ENCODE data around the gene OSBPL5. TPM values are rescaled to one million over a fixed set of nuclear protein-coding genes. Genes with fewer than 3 reads are reported as not detected.
"Not testable (repeated sequence)": the region's sequence is repeated elsewhere in the genome, so short reads cannot be mapped to it uniquely, and the experiment has no call there.

The OSBPL5 gene
- total RNA-seq, 1 experiment from 2014 or later: 51.4 TPM

DNA sequence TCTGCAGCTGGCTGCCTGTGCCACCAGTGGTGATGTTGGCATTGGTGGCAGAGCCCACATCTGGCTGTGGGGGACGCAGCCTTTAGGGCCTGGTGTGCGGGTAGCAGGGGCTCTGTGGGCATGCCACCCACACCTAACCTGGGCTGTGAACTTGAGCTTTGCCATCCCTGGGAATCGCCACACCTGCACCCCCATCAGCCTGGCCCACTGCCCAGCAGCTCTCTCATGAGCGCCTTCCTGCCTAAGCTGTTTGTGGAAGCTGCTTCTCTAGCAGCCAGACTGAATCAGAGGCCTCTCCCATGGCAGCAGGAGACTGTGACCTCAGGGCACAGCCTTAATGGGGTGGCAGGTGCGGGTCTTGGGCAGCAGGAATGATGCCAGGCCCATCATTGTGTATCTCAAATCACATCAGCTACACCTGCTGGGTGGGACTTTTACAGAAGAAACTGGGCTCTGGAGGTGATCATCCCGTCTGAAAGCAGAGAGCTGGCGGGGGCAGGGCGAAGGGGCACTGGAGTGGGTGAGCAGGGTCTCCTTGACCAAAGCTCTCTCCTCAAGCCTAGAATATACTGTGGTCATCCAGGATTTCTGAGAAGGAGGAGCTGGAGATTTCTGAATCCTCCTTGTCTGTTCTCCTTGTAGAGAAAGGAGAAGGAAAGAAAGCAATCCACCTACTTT, 90.1 kb downstream of the OSBPL5 start:
- peak; percentile 55 for ATAC-seq
- ChIA-PET CTCF (interaction anchor here (0.6 kb wide), 1 partner anchor 10 kb away, joined by 3 read pairs; no protein-coding TSS in a partner anchor), POLR2A (ENCODE audit: unreplicated experiment) (no interaction called here)
- H3K4me2 ChIP-seq (ENCODE audit: low read length): no peak overlapping the region
- no peaks in the 10 kb centered on the region for H4K20me1 ChIP-seq (ENCODE audit: low read length)
- BruUV-seq (replicated peaks): no TSS peak
- TF ChIP-seq EZH2 (IDR thresholded peaks at IDR 0.05; ENCODE audit: low read length, unreplicated experiment): no peak
- no peak for TF ChIP-seq EZH2phosphoT487 (IDR thresholded peaks at IDR 0.05; ENCODE audit: borderline replicate concordance, low read length)
- TF ChIP-seq, protein P1, sequence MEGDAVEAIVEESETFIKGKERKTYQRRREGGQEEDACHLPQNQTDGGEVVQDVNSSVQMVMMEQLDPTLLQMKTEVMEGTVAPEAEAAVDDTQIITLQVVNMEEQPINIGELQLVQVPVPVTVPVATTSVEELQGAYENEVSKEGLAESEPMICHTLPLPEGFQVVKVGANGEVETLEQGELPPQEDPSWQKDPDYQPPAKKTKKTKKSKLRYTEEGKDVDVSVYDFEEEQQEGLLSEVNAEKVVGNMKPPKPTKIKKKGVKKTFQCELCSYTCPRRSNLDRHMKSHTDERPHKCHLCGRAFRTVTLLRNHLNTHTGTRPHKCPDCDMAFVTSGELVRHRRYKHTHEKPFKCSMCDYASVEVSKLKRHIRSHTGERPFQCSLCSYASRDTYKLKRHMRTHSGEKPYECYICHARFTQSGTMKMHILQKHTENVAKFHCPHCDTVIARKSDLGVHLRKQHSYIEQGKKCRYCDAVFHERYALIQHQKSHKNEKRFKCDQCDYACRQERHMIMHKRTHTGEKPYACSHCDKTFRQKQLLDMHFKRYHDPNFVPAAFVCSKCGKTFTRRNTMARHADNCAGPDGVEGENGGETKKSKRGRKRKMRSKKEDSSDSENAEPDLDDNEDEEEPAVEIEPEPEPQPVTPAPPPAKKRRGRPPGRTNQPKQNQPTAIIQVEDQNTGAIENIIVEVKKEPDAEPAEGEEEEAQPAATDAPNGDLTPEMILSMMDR (conservative IDR thresholded peaks at IDR 0.05; ENCODE audit: low read depth, low read length): no peak
- DNase-seq: peak; percentile 36
- intact Hi-C loops (cut with micrococcal nuclease): no loop called here
- H2AFZ ChIP-seq (ENCODE audit: low read length): no peak overlapping the region
- no peaks in the 10 kb centered on the region for H3F3A ChIP-seq (ENCODE audit: low read length, unreplicated experiment)
- no peaks in the 10 kb centered on the region for H3K9me2 ChIP-seq (replicated peaks; ENCODE audit: low read length)
- no peaks in the 10 kb centered on the region; the same call in 1 of the 2 replicates for H3K4me1 ChIP-seq (ENCODE audit: insufficient read depth, low read length)
- H3K79me2 ChIP-seq (ENCODE audit: low read length): no peaks in the 10 kb centered on the region
- H3K4me3 ChIP-seq (ENCODE audit: low read length): no peak overlapping the region
- no peaks in the 10 kb centered on the region for H3K27me3 ChIP-seq (ENCODE audit: low read length)
- no peak overlapping the region for H3K9ac ChIP-seq (ENCODE audit: low read length)
- no peaks in the 10 kb centered on the region for H3K9me3 ChIP-seq (ENCODE audit: low read length)
- H3K36me3 ChIP-seq (ENCODE audit: low read depth, low read length): no peaks in the 10 kb centered on the region
- no peak overlapping the region for H3K27ac ChIP-seq (ENCODE audit: low read length)

DNA sequence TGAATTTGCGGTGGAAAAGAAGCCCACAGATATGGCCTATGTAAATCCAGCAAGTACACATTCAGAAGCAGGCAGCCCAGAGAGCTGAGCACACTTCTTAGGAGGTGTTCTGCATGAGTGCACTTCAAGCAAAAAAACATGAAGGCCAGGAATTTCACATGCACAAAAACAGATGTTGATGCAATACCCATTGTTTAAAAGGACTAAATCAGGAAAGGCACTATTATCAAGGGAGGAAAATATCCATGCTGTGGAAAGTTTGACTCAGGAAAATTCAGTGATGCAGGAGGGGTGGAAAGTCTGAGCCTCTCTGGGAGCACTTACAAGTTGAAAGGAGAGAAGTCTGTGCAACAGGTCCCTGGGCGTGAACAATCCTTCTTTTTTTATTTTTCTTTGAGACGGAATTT, 92.1 kb downstream of the OSBPL5 start:
- CTCF ChIA-PET: interaction anchor here (0.6 kb wide), 1 partner anchor 18 kb away, joined by 3 read pairs; no protein-coding TSS in a partner anchor
- POLR2A ChIA-PET (ENCODE audit: unreplicated experiment): no interaction called here
- no TSS peak for BruUV-seq (replicated peaks)

DNA sequence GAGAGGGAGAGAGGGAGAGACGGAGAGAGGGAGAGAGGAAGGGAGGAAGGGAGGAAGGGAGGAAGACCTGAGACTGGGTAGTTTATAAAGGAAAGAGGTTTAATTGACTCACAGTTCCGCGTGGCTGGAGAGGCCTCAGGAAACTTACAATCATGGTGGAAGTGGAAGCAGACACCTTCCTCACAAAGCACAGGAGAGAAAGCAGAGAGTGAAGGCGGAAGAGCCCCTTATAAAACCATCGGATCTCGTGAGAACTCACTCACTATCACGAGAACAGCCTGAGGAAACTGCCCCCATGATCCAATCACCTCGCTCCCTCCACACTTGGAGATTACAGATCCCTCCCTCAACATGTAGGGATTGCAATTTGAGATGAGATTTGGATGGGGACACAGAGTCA, 95.7 kb downstream of the OSBPL5 start:
- ChIA-PET POLR2A (ENCODE audit: unreplicated experiment) (no interaction called here), CTCF (no interaction called here)
- Histone ChIP-seq H3K9me3 (ENCODE audit: low read length) (no peaks in the 10 kb centered on the region), H3K36me3 (ENCODE audit: low read depth, low read length) (no peaks in the 10 kb centered on the region), H3K4me3 (ENCODE audit: low read length) (no peak overlapping the region), H3K79me2 (ENCODE audit: low read length) (no peaks in the 10 kb centered on the region), H2AFZ (ENCODE audit: low read length) (no peak overlapping the region), H3K27me3 (ENCODE audit: low read length) (no peaks in the 10 kb centered on the region), H4K20me1 (ENCODE audit: low read length) (no peaks in the 10 kb centered on the region), H3K9ac (ENCODE audit: low read length) (no peak overlapping the region), H3K4me2 (ENCODE audit: low read length) (no peak overlapping the region), H3K9me2 (replicated peaks; ENCODE audit: low read length) (no peaks in the 10 kb centered on the region), H3K4me1 (ENCODE audit: insufficient read depth, low read length) (no peaks in the 10 kb centered on the region), H3F3A (ENCODE audit: low read length, unreplicated experiment) (no peaks in the 10 kb centered on the region), H3K27ac (ENCODE audit: low read length) (no peak overlapping the region)
- DNase-seq (no peak), ATAC-seq (no peak)
- no TSS peak for BruUV-seq (replicated peaks)
- intact Hi-C loops (cut with micrococcal nuclease): no loop called here
- TF ChIP-seq, protein P1 (conservative IDR thresholded peaks at IDR 0.05; ENCODE audit: low read depth, low read length): no peak
- no peak for TF ChIP-seq EZH2phosphoT487 (IDR thresholded peaks at IDR 0.05; ENCODE audit: borderline replicate concordance, low read length)
- TF ChIP-seq EZH2 (IDR thresholded peaks at IDR 0.05; ENCODE audit: low read length, unreplicated experiment): no peak

More for the DNA sequence above, 92.1 kb downstream of the OSBPL5 start:
- no peaks in the 10 kb centered on the region for H3K36me3 ChIP-seq (ENCODE audit: low read depth, low read length)
- no peaks in the 10 kb centered on the region for H3K79me2 ChIP-seq (ENCODE audit: low read length)
- no peaks in the 10 kb centered on the region for H3K27me3 ChIP-seq (ENCODE audit: low read length)
- H3K9me3 ChIP-seq (ENCODE audit: low read length): no peaks in the 10 kb centered on the region
- no peak overlapping the region for H3K4me3 ChIP-seq (ENCODE audit: low read length)
- no peak for TF ChIP-seq EZH2phosphoT487 (IDR thresholded peaks at IDR 0.05; ENCODE audit: borderline replicate concordance, low read length)
- TF ChIP-seq, protein P1 (conservative IDR thresholded peaks at IDR 0.05; ENCODE audit: low read depth, low read length): no peak
- TF ChIP-seq EZH2 (IDR thresholded peaks at IDR 0.05; ENCODE audit: low read length, unreplicated experiment): no peak
- no peaks in the 10 kb centered on the region for H4K20me1 ChIP-seq (ENCODE audit: low read length)
- no peak for ATAC-seq
- H3K4me1 ChIP-seq (ENCODE audit: insufficient read depth, low read length): no peaks in the 10 kb centered on the region
- intact Hi-C loops (cut with micrococcal nuclease): no loop called here
- no peaks in the 10 kb centered on the region for H3K9me2 ChIP-seq (replicated peaks; ENCODE audit: low read length)
- H3K9ac ChIP-seq (ENCODE audit: low read length): no peak overlapping the region
- no peak overlapping the region for H3K27ac ChIP-seq (ENCODE audit: low read length)
- no peak overlapping the region for H2AFZ ChIP-seq (ENCODE audit: low read length)
- no peak overlapping the region for H3K4me2 ChIP-seq (ENCODE audit: low read length)
- no peaks in the 10 kb centered on the region for H3F3A ChIP-seq (ENCODE audit: low read length, unreplicated experiment)
- no peak for DNase-seq

DNA sequence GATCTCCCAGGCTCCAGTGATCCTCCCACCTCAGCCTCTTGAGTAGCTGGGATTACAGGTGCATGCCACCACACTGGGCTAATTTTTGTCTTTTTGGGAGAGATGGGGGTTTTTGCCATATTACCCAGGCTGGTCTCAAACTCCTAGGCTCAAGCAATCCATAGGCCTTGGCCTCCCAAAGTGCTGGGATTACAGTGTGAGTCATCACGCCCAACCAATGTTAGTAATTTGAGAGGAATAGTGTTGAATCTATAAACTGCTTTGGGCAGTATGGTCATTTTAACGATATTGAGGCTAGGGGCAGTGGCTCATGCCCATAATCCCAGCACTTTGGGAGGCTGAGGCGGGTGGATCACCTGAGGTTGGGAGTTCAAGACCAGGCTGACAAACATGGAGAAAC, 98.8 kb downstream of the OSBPL5 start:
- not testable (repeated sequence) for BruUV-seq (replicated peaks)

More for the DNA sequence above, 98.8 kb downstream of the OSBPL5 start:
- H2AFZ ChIP-seq (ENCODE audit: low read length); H3K4me3 ChIP-seq (ENCODE audit: low read length); CTCF ChIA-PET; H3K4me1 ChIP-seq (ENCODE audit: insufficient read depth, low read length); POLR2A ChIA-PET (ENCODE audit: unreplicated experiment); H3K79me2 ChIP-seq (ENCODE audit: low read length); intact Hi-C loops (cut with micrococcal nuclease); H3K36me3 ChIP-seq (ENCODE audit: low read depth, low read length); H3K27ac ChIP-seq (ENCODE audit: low read length); H3K4me2 ChIP-seq (ENCODE audit: low read length); H3K9me3 ChIP-seq (ENCODE audit: low read length); H3K27me3 ChIP-seq (ENCODE audit: low read length); H3F3A ChIP-seq (ENCODE audit: low read length, unreplicated experiment); H3K9me2 ChIP-seq (replicated peaks; ENCODE audit: low read length); H3K9ac ChIP-seq (ENCODE audit: low read length); H4K20me1 ChIP-seq (ENCODE audit: low read length): not testable (repeated sequence)
- ATAC-seq (peak; percentile 29; the same call in 1 of the 2 replicates), DNase-seq (peak; percentile 14)
